Fibroblast of the aortic adventitia (primary cell): ENCODE results near the gene AMN. TPM values are rescaled to one million over a fixed set of nuclear protein-coding genes. Genes with fewer than 3 reads are reported as not detected.

Experiments
- DNase-seq: peaks from one replicate; pipeline ENCODE4 v3.0.0-alpha.2; 2010; ENCODE audit warnings: low read depth
- H3K4me3 ChIP-seq: 2 replicates; pipeline ENCODE4 v1.5.1; 2011; ENCODE audit warnings: low read depth, mild to moderate bottlenecking, control low read depth, low read length, moderate library complexity
- total RNA-seq: library from RNA; depleted of rRNA; stranded (reverse); fragments of >200 nt; gene quantifications from 2 replicates; pipeline ENCODE4 v1.2.3, GENCODE V29; 2012; ENCODE audit warnings: low replicate concordance
- TF ChIP-seq, protein P1 (sequence below): IDR thresholded peaks from 2 replicates; pipeline ENCODE4 v1.5.1; 2011; ENCODE audit warnings: mild to moderate bottlenecking, low read length, control low read depth, inconsistent platforms; ENCODE audit not compliant: insufficient read depth

The AMN gene
- total RNA-seq, 1 donor: not detected

DNA sequence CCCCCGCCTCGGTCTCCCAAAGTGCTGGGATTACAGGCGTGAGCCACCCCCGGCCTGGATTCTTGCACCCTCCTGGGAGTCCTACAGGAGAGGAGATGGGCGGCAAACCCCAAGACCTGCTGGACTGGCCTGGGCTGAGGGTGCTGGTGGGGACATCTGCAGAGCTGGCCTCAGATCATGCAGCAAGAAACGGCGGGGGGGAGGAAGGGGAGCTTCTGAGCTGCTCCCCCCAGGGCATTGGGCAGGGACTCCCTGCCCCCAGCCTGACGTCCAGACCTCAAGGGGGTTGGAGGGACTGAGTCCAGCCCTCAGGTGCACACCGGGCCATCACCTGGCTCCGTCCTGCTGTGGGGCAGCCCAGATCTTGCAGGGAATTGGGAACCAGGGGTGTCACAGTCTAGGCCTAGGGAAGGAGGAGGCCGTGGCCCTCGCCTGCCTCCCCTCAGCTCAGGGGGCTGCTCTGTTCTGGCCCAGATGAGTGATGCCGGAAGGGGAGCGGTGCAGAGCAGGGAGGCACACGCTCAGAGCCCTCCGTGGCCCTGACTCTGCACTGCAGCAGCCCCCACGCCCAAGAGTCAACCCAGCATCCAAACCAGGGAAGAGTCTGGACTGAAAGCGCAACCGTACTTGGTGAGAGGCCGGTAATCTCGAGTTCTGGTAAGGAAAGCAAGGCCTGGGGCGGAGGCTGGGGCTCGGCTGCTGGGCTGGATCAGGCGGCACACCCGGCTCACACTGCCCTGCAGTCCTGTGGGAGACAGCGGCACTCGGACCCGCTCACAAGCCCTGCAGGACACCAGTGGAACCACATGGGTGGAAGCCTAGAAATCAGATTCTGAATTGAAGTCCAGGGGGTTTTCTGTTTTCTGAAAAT, 8.9 kb upstream of the AMN start:
- no peak for DNase-seq
- H3K4me3 ChIP-seq: no peak overlapping the region
- TF ChIP-seq, protein P1, sequence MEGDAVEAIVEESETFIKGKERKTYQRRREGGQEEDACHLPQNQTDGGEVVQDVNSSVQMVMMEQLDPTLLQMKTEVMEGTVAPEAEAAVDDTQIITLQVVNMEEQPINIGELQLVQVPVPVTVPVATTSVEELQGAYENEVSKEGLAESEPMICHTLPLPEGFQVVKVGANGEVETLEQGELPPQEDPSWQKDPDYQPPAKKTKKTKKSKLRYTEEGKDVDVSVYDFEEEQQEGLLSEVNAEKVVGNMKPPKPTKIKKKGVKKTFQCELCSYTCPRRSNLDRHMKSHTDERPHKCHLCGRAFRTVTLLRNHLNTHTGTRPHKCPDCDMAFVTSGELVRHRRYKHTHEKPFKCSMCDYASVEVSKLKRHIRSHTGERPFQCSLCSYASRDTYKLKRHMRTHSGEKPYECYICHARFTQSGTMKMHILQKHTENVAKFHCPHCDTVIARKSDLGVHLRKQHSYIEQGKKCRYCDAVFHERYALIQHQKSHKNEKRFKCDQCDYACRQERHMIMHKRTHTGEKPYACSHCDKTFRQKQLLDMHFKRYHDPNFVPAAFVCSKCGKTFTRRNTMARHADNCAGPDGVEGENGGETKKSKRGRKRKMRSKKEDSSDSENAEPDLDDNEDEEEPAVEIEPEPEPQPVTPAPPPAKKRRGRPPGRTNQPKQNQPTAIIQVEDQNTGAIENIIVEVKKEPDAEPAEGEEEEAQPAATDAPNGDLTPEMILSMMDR: no peak

DNA sequence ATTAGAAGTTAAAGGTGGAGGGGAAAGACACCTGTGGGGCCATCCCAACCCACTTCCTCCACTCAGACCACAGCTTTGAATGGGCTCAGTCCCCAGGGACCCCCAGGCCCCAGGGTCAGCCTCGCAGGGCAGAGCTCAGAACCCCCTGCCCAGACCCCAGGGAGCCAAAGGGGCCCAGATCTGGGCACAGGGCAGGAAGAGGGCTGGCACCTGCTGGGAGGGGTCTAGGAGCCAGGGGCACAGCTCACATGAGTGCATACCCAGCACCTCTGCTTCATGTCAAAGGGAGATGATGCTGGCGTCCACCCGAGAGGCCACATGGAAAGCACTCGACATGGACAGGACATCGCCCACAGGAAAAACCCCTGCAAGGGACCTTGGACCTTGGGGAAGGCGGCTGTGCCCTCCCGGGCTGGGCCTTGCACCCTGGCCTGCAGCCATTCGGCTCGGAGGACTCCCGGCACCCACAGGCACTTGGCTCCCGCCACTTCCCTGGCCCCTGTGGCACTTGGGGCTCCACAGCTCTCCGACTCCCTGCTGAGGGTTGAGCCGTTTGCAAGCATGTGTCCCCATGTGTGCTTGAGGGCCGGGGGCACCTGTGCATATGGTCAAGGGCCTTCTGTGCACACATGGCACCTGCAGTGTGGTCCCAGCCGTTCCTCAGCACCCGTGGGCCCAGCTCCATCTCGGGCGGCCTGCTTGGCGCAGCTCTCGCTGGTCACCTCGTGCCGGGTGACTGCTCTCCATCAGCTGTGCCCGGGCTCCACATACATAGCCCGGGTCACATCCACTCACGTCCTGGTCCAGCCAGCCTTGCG, 7.8 kb upstream of the AMN start:
- no peak for DNase-seq
- TF ChIP-seq, protein P1: no peak
- H3K4me3 ChIP-seq: no peak overlapping the region

DNA sequence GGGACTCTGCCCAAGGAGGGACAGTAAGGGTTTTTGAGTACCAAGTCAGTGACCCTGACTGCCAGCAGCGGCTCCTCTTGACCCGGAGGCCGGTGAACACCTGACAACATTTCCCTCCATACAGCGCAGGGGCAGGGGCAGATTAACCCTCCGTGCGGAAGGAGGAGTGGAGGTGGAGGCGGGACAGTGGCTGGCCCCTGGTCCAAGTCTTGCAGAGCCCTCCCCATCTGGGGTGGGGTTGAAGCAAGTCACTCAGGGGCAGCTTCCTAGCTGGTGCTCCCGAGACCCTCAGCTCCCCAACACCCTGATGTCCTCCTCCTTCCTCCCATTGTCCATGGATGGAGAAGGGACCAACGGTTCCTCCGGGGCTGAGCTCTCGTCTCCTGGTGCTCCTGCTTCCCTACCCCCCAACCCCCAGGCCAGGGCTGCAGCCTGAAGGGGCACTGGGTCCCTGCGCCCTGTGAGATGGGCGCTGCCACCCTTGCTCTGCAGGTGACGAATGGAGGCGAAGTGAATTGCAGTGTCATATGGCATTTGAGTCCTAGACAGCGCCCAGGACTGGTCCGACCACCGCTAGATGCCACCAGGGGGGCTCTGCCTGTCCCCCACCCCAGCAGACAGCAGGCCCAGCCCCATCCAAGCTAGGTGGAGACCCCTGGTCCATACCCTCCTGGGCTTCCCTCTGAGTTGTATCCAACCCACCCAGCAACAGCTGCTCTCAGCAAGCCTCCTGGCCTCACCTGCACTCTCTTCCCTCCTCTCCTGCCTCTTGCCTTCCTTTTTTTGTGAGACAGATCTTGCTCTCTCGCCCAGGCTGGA, 7.0 kb upstream of the AMN start:
- DNase-seq: no peak
- TF ChIP-seq, protein P1: no peak
- H3K4me3 ChIP-seq: no peak overlapping the region

DNA sequence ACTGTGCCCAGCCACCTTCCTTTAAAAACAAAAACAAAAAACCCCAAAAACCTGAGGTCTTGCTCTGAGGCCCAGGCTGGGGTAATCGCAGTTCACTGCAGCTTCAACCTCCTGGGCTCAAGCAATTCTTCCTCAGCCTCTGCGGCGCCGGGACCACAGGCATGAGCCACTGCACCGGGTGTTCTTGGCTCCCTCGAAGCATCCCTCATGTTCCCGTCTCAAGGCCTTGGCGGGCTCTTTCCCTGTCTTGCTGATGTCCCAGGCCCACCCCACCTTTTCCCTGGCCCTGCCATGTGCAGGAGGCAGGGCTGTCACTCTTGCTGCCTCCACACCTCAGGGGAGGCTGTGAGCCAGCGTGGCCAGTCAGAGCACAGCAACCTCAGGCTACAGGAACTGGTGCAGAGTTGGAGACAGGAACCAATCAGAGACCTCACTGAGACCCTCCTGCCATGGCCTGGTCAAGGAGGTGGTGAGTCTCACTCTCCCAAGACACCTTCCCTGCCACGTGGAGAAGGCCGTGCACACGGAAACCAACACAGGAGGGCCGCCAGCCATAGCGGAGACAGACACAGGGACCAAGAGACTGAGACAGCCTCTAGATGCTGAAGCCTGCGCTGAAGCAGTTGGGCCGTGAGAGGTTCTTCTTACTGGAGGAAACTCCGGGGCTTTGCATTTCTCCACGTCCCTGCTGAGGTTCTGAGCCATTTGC, 6.0 kb upstream of the AMN start:
- DNase-seq: no peak
- H3K4me3 ChIP-seq: no peak overlapping the region
- TF ChIP-seq, protein P1: no peak

DNA sequence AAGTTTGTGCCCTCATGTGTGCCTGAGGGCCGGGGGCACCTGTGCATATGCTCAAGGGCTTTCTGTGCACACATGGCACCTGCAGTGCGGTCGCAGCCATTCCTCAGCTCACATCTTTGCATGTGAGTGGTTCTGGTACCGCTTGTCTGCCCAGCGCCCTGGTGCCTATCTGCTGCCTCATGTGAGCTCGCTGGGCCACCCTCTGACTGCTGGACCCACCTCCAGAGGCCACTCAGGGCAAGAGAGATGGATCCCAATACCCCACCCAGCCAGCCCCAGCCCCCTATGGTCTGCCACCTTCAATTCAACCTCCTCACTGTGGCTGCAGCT, 5.4 kb upstream of the AMN start:
- H3K4me3 ChIP-seq: no peak overlapping the region
- TF ChIP-seq, protein P1: no peak
- DNase-seq: no peak
